SU-DHL-6 (cell line): Measurements from ENCODE around the gene KIF2A.

Experiments
- CTCF ChIP-seq: fragments of 200-600 bp; sonication (generic); IDR thresholded peaks from one replicate; pipeline ENCODE4 v1.5.1; 2017; ENCODE audit warnings: antibody characterized with exemption, mild to moderate bottlenecking, low read length, moderate library complexity; ENCODE audit not compliant: insufficient read depth, poor library complexity, severe bottlenecking
- EZH2phosphoT487 ChIP-seq: fragments of 200-600 bp; sonication (generic), shearing (Covaris generic); conservative IDR thresholded peaks from 2 replicates; pipeline ENCODE4 v1.6.1; 2018; ENCODE audit warnings: mild to moderate bottlenecking, antibody characterized with exemption, low read length, moderate library complexity, mixed read lengths

- no peak for TF ChIP-seq CTCF
- TF ChIP-seq EZH2phosphoT487 = no peak
These were observed 28.1 kb downstream of the KIF2A start for GRCh38 chr5:62334082-62334481.
